Esophagus squamous epithelium (tissue), 4 donors: ENCODE results near the gene UNC5CL.

ENCODE experiments used
- CTCF ChIP-seq, 6 experiments: fragments of 450-650 bp in 4 of 6; fragments of 200-600 bp in 2 of 6; sonication (generic) in 2 of 6; IDR thresholded peaks; one replicate each; pipeline ENCODE4 v1.5.1; 2016 to 2019; ENCODE audit warnings: antibody characterized with exemption in 6 of 6, mild to moderate bottlenecking in 4 of 6, moderate library complexity in 4 of 6
- POLR2A ChIP-seq, 4 donors: fragments of 450-650 bp; IDR thresholded peaks; one replicate each; pipeline ENCODE4 v1.6.1; 2017; ENCODE audit warnings: antibody characterized with exemption in 4 of 4, mild to moderate bottlenecking in 4 of 4, moderate library complexity in 3 of 4

GRCh38 chr6:40988634-40989033 is 50.4 kb downstream of the UNC5CL start:
- no peak for TF ChIP-seq CTCF (IDR thresholded peaks at IDR 0.05)
- no peak for TF ChIP-seq POLR2A (IDR thresholded peaks at IDR 0.05)
